GM19467 (cell line): ENCODE data around the gene CCNY.
A peak's percentile ranks its signal among the peaks of the same experiment; 100 is the strongest.

ENCODE experiments used
- ATAC-seq: cut with Tn5 transposase; IDR thresholded peaks from one replicate; pipeline ENCODE4 v1.9.1; 2021; ENCODE audit warnings: mild to moderate bottlenecking, moderate library complexity; ENCODE audit not compliant: unreplicated experiment

The CCNY gene

DNA sequence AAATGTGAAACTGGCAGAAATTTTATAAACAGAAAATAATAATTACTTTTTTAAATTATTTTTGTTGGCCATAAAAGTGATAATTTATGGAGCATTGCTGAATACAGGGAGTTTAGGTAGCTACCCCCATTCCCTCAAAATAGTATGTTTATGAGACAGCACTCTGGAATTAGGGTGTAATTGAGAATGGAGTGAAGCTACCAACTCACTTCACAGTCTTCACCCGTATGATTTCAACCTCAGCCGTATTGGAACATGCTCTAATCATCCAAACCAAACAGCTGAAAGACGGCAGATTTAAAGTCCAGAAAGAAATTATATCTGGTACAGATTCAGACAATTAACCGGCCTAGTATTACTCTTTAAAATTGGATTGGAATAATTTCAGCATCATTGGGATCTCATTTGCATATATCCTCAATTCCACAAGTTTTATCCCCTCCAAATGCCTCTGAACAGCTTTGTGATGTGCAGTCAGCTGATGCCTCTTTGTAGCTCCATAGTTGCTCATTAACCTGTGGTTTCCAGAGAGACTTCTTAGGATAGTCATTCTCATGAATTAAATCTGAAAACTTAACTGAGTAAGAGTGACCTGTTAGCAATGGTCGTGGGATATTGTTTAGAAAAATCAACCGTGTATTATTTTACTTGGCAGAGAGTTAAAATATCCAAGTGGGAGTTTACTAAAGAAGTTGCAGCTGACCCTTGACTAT lies 209.7 kb downstream of the CCNY start:
- ATAC-seq, result no peak

DNA sequence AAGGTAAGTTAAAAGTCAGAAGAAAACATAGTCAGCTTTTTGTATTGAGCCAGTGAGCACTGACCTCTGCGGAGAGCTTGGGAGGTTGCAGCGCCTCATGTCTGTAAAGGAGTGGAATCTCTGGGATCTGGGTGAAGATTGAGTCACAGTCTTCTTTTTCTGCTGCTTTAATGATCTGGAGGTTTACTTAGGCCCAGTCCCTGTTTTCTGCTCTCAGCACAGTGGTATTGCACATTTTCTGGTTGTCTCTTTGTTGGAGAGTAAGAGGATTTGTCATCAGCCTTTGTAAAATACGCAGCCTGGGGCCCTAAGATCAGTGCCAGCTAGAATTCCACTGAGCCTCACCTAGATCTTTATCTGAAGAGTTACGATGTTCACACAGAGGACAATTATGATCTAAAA lies 210.5 kb downstream of the CCNY start:
- no peak for ATAC-seq

DNA sequence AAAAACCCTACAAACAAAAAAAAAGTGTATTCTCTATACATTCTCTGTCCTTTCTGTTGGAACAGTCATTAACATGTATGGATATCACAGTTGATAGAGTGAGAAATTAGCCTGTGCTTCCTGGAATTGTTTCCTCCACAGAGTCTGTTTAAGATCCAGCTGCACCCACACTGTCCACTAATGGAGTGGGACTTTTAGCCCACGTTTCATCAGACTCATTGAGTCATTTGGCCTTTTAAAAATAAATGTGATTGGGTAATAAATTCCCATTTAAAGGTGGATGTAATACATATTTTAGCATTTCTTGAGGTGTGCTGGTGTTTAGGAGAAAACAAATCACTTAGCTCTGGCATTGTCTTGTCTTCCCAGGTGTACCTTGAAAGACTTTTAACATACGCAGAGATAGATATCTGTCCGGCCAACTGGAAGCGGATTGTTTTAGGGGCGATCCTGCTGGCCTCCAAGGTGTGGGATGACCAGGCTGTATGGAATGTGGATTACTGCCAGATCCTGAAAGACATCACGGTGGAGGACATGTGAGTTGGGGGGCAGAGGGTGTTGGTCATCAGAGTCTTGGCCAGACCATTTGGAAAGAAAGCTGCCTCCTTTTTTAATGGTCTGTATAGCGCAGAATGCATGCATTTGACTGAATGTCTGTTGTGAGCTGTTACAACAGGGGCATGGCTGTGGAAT lies 216.5 kb downstream of the CCNY start:
- ATAC-seq, result no peak

DNA sequence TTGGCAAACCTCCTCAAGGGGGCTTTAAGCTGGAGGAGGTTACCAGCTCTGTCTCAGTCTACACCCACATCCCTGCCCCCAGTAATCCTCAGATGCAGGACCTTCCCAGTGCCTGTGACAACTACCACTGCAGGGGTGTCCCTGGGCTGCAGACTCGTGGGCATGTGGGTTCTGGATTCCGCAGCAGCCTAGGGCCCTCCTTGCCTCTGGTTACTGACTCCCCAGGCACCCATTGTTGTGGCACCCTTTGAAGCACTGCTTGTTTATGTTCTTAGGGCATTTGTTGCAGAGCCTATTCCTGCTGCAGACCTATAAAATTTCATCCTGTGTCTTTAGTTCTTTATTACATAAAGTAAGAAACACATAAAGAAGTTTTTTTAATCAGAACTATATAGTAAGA lies 217.7 kb downstream of the CCNY start:
- no peak for ATAC-seq

DNA sequence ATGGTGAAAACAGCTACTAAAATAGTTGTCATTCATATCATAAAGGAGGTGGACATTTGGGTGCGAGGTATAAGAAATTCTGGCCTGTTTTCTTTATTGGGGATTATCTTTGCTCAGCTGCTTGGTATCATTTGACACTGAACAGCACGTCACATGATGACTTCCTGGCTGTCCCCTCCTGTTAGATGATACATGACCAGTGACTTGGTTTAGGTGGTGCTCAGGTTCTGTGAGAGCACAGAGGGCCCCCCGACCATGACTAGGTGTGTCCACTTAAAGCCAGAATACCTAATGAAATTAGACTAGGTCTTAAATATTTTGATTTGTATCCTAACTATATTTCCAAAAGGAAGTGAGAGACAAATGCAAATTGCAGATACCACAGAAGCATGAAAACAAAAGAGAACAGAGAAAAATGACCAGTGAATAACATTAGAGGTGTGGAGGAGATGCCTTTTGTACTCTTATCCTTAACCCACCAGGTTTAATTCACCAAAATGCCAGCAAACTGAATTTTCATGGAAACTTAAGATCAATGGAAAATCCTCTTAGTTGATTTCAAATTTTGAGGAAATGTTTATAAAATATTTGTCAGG lies 218.2 kb downstream of the CCNY start:
- ATAC-seq, result no peak

DNA sequence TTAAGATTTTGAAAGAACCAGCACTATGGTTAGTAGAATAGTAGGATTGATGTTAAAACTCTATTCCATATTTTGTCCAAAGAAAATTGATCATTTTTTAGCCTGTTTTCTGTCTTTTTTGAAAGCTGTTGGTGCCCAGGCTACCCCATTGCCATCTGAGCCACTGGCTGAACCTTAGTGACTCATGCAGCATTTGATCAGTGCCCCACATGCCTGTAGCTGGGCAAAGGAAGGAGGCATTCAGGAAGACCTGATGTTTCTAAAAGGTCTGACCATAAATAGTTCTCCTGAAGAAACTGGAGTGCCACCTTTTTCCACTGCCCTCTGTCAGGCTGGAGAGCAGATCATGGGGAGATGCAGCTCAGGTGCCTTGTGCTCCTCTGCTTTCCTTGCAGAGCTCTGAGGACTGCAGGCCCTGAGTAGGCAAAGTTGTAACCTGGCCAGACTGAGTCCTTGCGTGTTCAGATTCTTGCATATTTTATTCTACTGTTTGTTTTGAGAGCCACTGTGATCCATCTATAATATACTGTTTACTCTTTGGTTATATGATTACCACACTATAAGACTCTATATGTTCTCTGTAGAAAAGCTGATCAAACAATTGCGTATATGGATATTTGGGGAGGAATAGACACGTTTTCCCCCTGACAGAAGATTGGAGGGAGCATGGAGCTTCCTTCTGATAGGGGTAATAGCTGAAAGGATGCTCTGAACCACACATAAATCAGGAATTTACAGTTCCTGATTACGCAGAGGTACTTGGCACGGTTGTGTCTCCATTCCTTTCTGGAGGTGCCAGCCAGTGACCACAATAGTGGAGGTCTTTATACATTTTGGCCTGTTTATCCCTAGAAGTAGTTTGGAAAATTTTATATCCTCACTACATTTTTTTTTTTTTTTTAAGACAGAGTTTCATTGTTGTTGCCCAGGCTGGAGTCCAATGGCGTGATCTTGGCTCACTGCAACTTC lies 219.9 kb downstream of the CCNY start:
- no peak for ATAC-seq

DNA sequence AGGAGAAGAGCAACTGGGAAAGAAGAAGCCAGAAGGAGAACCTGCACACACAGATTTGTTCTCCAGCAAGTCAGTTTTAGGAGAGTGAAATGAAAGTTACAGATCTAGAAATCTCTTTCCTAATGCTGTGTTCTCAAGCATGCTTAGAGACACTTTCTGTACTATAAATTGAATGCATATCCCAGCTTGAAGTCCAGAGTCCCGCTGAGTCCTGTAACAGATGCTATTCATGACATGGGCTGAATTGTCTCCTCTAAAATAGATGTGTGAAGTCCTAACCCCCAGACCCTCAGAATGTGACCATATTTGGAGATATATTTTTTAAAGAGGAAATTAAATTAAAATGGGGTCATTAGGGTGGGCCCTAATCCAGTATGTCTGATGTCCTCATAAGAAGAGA lies 222.0 kb downstream of the CCNY start:
- ATAC-seq, result no peak

DNA sequence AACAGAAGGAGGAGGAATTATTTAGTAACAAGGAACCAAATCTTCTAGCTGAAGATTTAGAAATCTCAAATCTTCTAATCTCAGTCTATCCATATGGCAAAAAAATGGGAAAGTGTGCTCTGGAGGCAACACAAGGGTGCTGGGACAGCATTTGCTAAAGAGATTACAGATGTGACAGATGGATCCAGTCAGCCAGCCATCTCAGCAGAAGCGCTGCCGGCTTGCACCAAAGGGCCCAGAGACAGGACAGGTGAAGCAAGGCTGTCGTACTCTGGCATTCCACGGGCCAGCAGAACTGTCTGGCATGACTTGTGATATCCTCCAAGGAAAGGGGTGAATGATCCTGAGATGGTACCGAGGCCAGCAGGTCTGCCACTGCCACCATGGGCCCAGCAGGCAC lies 223.1 kb downstream of the CCNY start:
- ATAC-seq, result no peak

DNA sequence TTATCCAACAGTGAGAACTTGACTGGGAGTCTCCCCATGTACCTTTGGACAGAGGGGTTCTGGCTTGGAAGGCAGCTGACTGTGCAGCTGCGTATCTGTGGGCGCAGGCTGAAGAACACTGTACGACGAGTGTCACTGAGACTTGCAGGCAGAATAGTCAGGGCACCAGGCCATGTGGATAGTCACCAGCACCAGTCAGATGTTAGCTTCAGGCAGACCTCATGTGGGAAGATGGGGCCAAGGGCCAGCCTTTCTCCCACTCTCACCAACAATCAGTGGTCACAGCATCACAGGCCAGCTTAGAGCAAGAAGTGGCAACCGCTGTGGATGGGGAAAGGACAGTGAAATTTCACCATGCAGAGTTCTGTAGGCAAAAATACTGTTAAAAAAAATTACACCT lies 225.4 kb downstream of the CCNY start:
- no peak for ATAC-seq

DNA sequence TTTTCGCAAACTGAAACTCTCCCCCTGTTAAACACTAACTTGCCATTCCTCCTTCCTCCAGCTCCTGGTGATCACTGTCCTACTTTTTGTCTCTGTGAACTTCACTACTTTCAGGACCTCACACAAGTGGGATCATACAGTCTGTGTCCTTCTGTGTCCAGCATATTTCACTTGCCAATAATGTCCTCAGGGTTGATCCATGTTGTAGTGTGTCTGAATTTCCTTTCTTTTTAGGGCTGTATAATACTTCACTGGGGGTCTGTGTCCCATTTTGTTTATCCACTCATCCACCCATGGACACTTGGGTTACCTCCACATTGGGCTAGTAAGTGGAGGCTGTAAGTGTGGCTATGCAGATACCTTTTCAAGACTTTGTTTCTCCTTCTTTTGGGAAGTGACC lies 226.1 kb downstream of the CCNY start:
- ATAC-seq, result no peak

DNA sequence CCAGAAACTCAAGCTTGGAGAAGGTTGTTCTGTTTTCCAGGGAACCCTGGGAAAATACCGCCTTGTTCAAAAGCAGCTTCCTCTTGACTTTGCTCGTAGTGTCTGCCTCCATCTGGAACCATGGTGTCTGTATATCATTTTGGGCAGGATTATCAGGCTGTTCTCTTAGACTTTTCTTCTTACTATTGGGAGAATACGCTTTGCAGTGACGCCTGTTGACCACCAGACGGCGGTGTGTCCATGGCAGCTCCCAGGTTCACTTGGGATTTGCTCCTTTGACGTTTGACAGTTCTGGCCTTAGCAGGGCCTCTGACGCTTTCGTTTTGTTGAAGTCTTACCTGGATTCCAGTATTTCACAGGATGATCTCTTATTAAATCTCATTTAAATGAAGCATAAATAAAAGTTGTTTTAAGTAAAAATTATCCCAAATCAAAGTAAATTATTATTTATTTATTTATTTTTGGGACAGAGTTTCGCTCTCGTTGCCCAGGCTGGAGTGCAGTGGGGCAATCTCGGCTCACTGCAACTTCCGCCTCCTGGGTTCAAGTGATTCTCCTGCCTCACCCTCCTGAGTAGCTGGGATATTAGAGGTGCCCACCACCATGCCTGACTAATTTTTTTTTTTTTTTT lies 227.1 kb downstream of the CCNY start:
- ATAC-seq, result peak; percentile 48

DNA sequence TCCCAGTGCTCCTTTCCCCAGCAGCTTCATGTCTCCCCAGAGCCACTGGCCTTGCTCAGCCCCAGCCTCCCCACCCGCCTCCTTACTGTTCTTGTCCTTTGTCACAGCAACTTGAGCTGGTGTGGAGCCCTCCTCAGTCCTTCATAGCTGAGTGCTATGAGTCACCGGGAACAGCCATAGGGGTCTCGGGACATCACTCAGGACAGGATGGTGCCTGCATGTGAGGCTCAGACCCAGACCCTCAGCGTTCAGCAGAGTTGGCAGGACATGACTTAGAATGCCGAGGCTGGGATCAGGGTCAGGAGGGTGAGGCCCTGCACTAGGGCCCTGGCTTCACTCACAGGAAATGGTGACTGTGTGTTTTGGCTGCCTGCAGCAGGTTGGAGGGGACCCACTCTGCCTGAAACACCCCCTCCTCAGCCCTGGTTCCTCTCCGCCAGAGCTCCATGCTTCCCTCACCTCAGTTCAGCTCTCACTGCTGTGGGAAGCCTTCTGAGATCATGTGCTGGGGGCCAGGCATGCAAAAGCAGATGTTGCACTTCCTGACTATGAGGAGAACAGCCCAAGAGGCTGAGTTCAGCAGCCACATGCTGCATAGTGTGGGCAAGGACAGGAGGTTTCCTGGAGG lies 228.1 kb downstream of the CCNY start:
- ATAC-seq, result no peak

DNA sequence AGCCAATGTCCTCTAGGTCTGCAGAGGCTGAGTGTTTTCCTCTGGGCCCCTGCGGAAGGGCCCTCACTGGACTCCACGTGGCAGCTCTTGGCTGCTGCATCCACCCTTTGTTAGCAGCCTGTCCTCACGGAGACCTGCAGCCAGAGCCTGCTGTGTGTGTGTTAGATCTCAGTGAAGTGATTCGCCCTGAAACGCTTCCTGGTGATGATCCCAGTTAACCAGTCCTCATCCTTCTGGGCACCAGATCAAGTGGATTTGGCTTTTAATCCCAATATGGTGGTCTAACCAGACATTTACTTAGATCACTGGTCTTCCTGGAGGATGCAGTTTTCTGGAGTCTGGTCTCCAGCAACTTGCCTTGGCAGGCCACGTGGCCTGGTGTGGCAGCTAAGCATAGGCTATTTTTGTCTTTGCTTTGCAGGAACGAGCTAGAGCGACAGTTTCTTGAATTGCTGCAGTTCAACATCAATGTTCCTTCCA lies 229.3 kb downstream of the CCNY start:
- ATAC-seq, result no peak

DNA sequence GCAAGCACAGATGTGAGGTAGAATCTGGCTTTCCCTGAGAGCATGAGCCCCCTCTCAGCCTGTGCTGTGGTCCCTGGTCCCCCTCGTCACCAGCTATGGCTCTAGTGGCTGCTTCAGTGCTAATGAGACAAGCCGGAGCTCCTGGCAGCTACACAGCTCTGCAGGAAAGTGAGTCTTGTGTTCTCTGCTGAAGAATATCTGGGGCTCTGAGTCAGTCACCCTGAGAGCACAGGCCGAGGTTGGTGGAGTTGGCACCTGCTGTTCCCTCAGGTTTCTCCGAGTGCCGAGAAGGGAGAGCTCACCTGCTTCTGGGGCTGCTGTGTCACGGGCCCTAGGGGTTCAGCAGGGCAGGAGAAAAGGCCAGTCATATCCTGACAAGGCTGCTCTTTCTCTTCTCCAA lies 231.6 kb downstream of the CCNY start:
- no peak for ATAC-seq

DNA sequence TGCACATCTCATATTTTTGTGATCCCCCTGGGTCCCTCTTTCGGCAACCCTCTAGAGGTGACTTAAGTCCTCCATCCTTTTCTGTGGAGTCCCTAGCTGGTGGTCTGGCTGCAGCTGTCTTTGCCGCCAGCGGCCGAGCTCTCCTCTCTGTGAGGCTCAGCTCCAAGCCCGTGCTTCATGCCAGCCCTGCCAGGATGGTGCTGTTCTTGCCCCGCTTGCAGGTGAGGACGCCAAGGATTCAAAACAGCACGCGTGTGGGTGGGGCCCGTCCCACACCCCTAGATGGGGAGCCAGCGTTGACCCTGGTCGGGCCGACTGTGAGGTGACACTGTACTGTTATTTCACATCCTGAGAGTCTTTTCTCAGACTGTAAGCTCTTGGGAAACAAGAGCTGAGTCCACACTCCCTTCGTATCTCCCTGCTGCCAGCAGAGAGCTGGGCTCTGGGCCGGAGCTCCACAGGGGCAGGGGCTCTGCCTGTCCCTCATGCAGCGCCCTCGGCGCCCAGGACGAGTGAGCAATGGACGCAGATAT lies 232.2 kb downstream of the CCNY start:
- ATAC-seq, result no peak

DNA sequence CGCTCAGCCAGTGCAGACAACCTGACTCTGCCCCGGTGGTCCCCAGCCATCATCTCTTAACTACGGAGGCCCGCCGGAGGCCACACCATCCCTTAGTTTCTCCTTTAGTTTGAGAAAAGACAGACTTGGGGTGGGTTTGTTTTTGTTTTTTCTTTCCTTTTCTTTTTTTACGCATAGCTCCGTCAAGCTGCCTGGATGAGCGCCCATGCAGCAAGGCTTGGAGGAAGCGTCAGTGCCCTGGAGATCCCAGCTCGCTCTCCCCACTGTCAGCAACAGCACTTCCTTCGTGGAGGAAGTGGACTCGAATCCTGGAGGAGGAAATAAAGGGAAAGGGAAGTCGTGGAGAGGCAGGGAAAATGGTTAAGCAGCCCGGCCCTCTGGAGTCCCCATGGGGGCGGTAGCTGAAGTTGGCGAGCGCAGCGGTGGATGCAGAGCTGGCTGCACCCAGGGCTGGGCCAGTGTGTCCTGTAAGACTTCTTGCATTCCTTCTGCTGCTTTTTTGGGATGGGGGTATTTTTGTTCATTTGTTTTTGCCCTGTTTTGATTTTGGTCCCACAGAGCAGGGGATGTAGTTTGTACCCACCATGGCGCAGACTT lies 232.9 kb downstream of the CCNY start:
- ATAC-seq, result no peak

DNA sequence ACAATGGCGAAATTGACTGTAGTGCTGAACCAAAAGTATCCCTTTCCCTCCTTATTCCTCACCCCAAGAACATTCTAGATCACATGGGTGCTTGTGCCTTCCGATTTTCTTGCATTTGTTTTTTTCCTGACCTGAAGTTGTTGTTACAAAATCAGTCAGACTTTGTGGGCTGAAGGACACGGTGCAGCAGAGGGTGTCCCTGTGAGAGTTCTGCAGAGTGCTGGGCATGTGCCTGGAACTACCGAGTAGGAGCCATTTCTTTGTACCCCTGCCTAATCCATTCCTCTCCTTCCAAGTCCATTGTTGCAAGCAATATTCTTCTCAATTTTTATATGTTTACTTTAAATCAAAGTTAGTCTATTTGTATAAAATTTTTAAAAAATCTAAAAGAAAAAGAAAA lies 233.5 kb downstream of the CCNY start:
- no peak for ATAC-seq

DNA sequence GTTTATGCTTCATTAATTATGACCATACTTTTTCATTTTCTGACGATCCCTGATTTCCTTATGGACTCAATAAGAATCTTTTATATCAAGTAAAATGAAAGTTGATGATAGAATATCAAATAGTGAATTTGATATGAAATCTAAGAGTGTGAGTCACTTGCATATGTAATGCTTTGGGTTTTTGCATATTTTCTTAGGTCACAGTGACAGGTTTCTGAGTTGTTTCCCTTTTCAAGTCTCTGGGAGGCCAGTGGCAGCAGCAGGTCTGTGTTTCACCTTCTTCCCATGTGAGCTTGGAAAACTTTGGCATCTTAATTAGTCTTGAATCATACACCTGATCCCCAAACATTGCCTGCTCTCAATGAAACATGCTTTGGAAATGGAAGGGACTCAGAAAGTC lies 234.1 kb downstream of the CCNY start:
- no peak for ATAC-seq

DNA sequence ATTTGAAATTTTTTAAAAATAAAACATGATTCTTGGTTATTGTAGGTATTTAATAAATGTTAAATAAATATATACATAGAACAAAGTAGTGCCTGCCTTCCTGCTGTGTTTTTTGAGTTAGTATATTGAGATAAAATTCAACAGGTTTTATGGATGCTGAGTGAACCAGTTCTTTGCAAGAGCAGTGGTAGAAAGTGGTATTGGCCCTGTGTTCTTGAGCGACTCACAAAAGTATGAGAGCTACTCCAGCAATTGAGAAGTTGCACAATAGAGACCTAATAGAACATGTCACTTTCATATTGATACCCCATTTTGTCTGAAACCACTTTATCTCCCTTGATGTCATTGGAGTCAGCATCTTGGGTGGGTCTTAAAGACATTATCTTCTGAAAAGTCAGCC lies 236.3 kb downstream of the CCNY start:
- ATAC-seq, result no peak

DNA sequence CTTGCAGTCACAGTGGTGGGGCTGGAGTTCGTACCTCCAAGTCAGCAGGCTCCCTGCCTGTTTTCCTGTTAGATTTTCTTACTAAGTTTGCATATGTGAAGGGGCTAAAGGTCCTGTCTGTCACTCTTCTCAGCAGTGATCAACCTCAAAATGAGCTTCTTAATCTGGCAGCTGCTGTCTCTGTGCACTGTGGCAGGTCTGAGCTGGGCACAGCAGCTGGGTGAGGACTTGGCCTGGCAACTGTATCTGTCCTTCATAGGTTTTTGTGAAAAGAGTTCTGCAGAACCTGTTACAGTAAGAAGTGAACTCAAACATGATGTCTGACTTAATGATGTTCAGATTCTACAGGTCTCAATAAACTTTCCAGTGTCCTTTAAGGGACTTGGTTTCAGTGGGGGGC lies 237.5 kb downstream of the CCNY start:
- ATAC-seq, result no peak
